HepG2 (cell line): ENCODE measurements around the gene FLYWCH1. TPM values are rescaled to one million over a fixed set of nuclear protein-coding genes. Genes with fewer than 3 reads are reported as not detected.

Experiments
- AGO2 ChIP-seq: fragments of 200-400 bp; formaldehyde crosslinking; optimal IDR thresholded peaks from 2 replicates; pipeline ENCODE3; 2017; ENCODE audit warnings: mild to moderate bottlenecking, low read depth, low read length, moderate library complexity
- ARID4A ChIP-seq: sonication (generic); formaldehyde crosslinking; IDR thresholded peaks from 2 replicates; pipeline ENCODE4 v1.5.0; 2020; ENCODE audit warnings: mild to moderate bottlenecking, missing genetic modification reagents, borderline replicate concordance
- MAX ChIP-seq: IDR thresholded peaks from 2 replicates; pipeline ENCODE4 v1.6.1; 2012; ENCODE audit warnings: inconsistent platforms
- PTBP1 ChIP-seq: fragments of 200-400 bp; formaldehyde crosslinking; IDR thresholded peaks from 2 replicates; pipeline ENCODE4 v1.6.1; 2018; ENCODE audit warnings: low read length, low read depth; ENCODE audit not compliant: poor library complexity, severe bottlenecking
- SP4 ChIP-seq: sonication (generic); formaldehyde crosslinking; IDR thresholded peaks from 2 replicates; pipeline ENCODE4 v1.8.1; 2023; ENCODE audit warnings: mild to moderate bottlenecking, missing genetic modification reagents
- USF2 ChIP-seq, 2 experiments: sonication (generic) in 1 of 2; formaldehyde crosslinking in 1 of 2; IDR thresholded peaks; 2 replicates each; pipeline versions ENCODE4 v1.5.1 to v1.6.1; 2011 to 2020; ENCODE audit warnings: borderline replicate concordance in 1 of 2, low read depth in 1 of 2, low read length in 1 of 2, mild to moderate bottlenecking in 1 of 2, missing genetic modification reagents in 1 of 2, moderate library complexity in 1 of 2
- ZFX ChIP-seq: sonication (generic); formaldehyde crosslinking; IDR thresholded peaks from 2 replicates; pipeline ENCODE4 v1.4.0; 2020; ENCODE audit warnings: mild to moderate bottlenecking, low read depth, missing genetic modification reagents, moderate library complexity
- ZNF124 ChIP-seq: sonication (generic); formaldehyde crosslinking; IDR thresholded peaks from 2 replicates; pipeline ENCODE4 v1.4.0; 2020; ENCODE audit warnings: missing genetic modification reagents
- ZNF343 ChIP-seq: sonication (generic); formaldehyde crosslinking; IDR thresholded peaks from 2 replicates; pipeline ENCODE4 v1.4.0; 2020; ENCODE audit warnings: mild to moderate bottlenecking, missing genetic modification reagents
- ZNF574 ChIP-seq: sonication (generic); formaldehyde crosslinking; IDR thresholded peaks from 2 replicates; pipeline ENCODE4 v1.4.0; 2020; ENCODE audit warnings: missing genetic modification reagents
- ZNF597 ChIP-seq: sonication (generic); formaldehyde crosslinking; IDR thresholded peaks from 2 replicates; pipeline ENCODE4 v1.5.0; 2020; ENCODE audit warnings: missing genetic modification reagents
- ZNF883 ChIP-seq: sonication (generic); formaldehyde crosslinking; IDR thresholded peaks from 2 replicates; pipeline ENCODE4 v1.5.1; 2020; ENCODE audit warnings: mild to moderate bottlenecking, missing genetic modification reagents; ENCODE audit errors: not compliant biosample characterization
- polyA plus RNA-seq, 8 experiments: library from polyadenylated mRNA; depleted of rRNA in 3 of 8; stranded (reverse) in 7 of 8; unstranded in 1 of 8; fragments of >200 nt; fragmentation: Illumina TruSeq in 4 of 8; extraction: Trizol in 4 of 8; gene quantifications; 2 replicates each; pipeline versions ENCODE4 v1.2.1 to v1.2.3, GENCODE V29; 2011 to 2016; ENCODE audit warnings: low read depth in 4 of 8, missing spikeins in 1 of 8, mixed read lengths in 1 of 8; ENCODE audit not compliant: insufficient read depth in 1 of 8
- total RNA-seq, 5 experiments: library from RNA; depleted of rRNA; stranded (reverse); fragments of >200 nt; fragmentation: Illumina TruSeq; extraction: Trizol; gene quantifications; 2 replicates each; pipeline ENCODE4 v1.2.3, GENCODE V29; 2016; ENCODE audit warnings: low read depth in 1 of 5

Gene FLYWCH1
- total and polyA plus RNA-seq, 2 of the 13 experiments (the other 11 are each of a cell fraction or from before 2014, with no cell fraction given): 7.3 to 12.4 TPM

GRCh38 chr16:2964475-2965336 lies 53.0 kb downstream of the FLYWCH1 start (continued):
- TF ChIP-seq ARID4A (CRISPR knock-in tag) (peak; percentile 59; the same call in 1 of the 2 replicates), ZNF883 (no peak), ZNF343 (no peak), USF2 (IDR thresholded peaks at IDR 0.05; ENCODE audit: low read depth, low read length) (no peak), USF2 (CRISPR knock-in tag; IDR thresholded peaks at IDR 0.05; ENCODE audit: borderline replicate concordance) (no peak), ZFX (CRISPR knock-in tag) (0 out of 2 replicates have a peak, but pooled peaks have one; percentile 16), ZNF597 (CRISPR knock-in tag) (no peak), AGO2 (peak; percentile 64), ZNF124 (CRISPR knock-in tag) (no peak), PTBP1 (no peak), MAX (0 out of 2 replicates have a peak, but pooled peaks have one; percentile 10), ZNF574 (CRISPR knock-in tag) (0 out of 2 replicates have a peak, but pooled peaks have one; percentile 27), SP4 (peak; percentile 43; the same call in 1 of the 2 replicates)
